Panc1 (cell line): ENCODE measurements around the gene FAM53A. TPM values are rescaled to one million over a fixed set of nuclear protein-coding genes. Genes with fewer than 3 reads are reported as not detected.

Experiments
- ATAC-seq: fragments of 200-7000 bp; cut with Tn5 transposase; 2 replicates; pipeline ENCODE4 v1.9.1; 2020; ENCODE audit warnings: mild to moderate bottlenecking, moderate library complexity
- BruUV-seq: library from RNA; stranded (reverse); fragments of 400-500 nt; replicated peaks from 2 replicates; lab custom pipeline; 2021; lab: Mats Ljungman, UMichigan
- CTCF ChIA-PET: fragments of 300-600 bp; sonication (Branson Sonifier 250); formaldehyde crosslinking; loops from one replicate; lab custom pipeline; 2022; ENCODE audit warnings: antibody characterized with exemption; lab: Charles Lee
- POLR2A ChIA-PET: fragments of 300-600 bp; sonication (Branson Sonifier 250); formaldehyde crosslinking; loops from one replicate; lab custom pipeline; 2022; ENCODE audit warnings: antibody characterized with exemption; lab: Charles Lee
- DNase-seq: peaks from one replicate; pipeline ENCODE4 v3.0.0-alpha.2; 2010; ENCODE audit warnings: low read depth, low spot score
- H3K27ac ChIP-seq: 2 replicates; pipeline ENCODE4 v1.5.1; 2011; ENCODE audit warnings: mild to moderate bottlenecking, low read length, inconsistent platforms
- H3K27me3 ChIP-seq: fragments of 200-500 bp; sonication (Bioruptor generic); 2 replicates; pipeline ENCODE4 v1.6.0; 2014; ENCODE audit warnings: low read length, inconsistent platforms; ENCODE audit not compliant: control insufficient read depth, insufficient read depth
- H3K36me3 ChIP-seq: fragments of 200-500 bp; sonication (Bioruptor generic); 2 replicates; pipeline ENCODE4 v1.5.1; 2014; ENCODE audit warnings: inconsistent platforms, mild to moderate bottlenecking, low read length, moderate library complexity; ENCODE audit not compliant: control insufficient read depth, insufficient read depth
- H3K4me1 ChIP-seq: 2 replicates; pipeline ENCODE4 v1.5.1; 2011; ENCODE audit warnings: inconsistent platforms, mild to moderate bottlenecking, low read length, moderate library complexity; ENCODE audit not compliant: control insufficient read depth, insufficient read depth
- H3K4me3 ChIP-seq, 2 experiments: 2 replicates each; pipeline ENCODE4 v1.5.1; 2011 to 2012; ENCODE audit warnings: low read depth in 2 of 2, low read length in 2 of 2, mild to moderate bottlenecking in 2 of 2, inconsistent platforms in 1 of 2, moderate library complexity in 1 of 2
- H3K9me3 ChIP-seq: fragments of 200-500 bp; sonication (Bioruptor generic); 2 replicates; pipeline ENCODE4 v1.5.1; 2014; ENCODE audit warnings: low read depth, mild to moderate bottlenecking, inconsistent platforms, low read length, moderate library complexity; ENCODE audit not compliant: control insufficient read depth, insufficient read depth
- CTCF ChIP-seq: fragments of 450-650 bp; IDR thresholded peaks from 2 replicates; pipeline ENCODE4 v1.5.1; 2017; ENCODE audit warnings: mild to moderate bottlenecking
- POLR2AphosphoS5 ChIP-seq: IDR thresholded peaks from 2 replicates; pipeline ENCODE4 v1.6.1; 2012; ENCODE audit warnings: mild to moderate bottlenecking, low read depth, low read length, moderate library complexity
- REST ChIP-seq, 2 experiments: IDR thresholded peaks; 2 replicates each; pipeline ENCODE4 v1.6.1; 2011 to 2012; ENCODE audit warnings: low read depth in 2 of 2, control low read depth in 1 of 2, low read length in 1 of 2, mild to moderate bottlenecking in 1 of 2, moderate library complexity in 1 of 2; ENCODE audit not compliant: insufficient read depth in 1 of 2
- SIN3A ChIP-seq: IDR thresholded peaks from 2 replicates; pipeline ENCODE4 v1.6.1; 2012; ENCODE audit warnings: low read depth, mild to moderate bottlenecking, low read length, moderate library complexity, borderline replicate concordance; ENCODE audit not compliant: insufficient read depth
- TCF7L2 ChIP-seq: IDR thresholded peaks from 2 replicates; pipeline ENCODE4 v1.6.1; 2011; ENCODE audit warnings: mild to moderate bottlenecking, low read depth, low read length, inconsistent platforms
- in situ Hi-C: cut with HindIII; loops from 2 replicates; pipeline ENCODE4 v1.10.0; 2016; ENCODE audit warnings: low sequenced_read_pairs, low pct_unique_long_range_greater_than_20kb
- intact Hi-C: fragments of 100-400 bp; cut with micrococcal nuclease; formaldehyde crosslinking; loops from one replicate; pipeline ENCODE4 v1.10.0; 2022; ENCODE audit not compliant: unreplicated experiment
- total RNA-seq: library from RNA; stranded (reverse); gene quantifications from one replicate; pipeline ENCODE4 v1.2.1, GENCODE V29; 2021; ENCODE audit not compliant: unreplicated experiment

The FAM53A gene
- total RNA-seq, 1 experiment from 2014 or later = 7.0 TPM

- Histone ChIP-seq H3K27me3 (no peaks in the 10 kb centered on the region), H3K36me3 (no peaks in the 10 kb centered on the region), H3K4me3 (no peak overlapping the region), H3K9me3 (no peaks in the 10 kb centered on the region), H3K27ac (no peak overlapping the region), H3K4me1 (no peaks in the 10 kb centered on the region)
- TF ChIP-seq SIN3A (no peak), TCF7L2 (no peak)
- peak; percentile 53; the same call in 1 of the 2 replicates for ATAC-seq
- POLR2A ChIA-PET = no interaction called here
- CTCF ChIA-PET = interaction anchor here (0.6 kb wide), 1 partner anchor 14 kb away, joined by 3 read pairs; no protein-coding TSS in a partner anchor
- intact Hi-C loops = no loop called here
- DNase-seq = no peak
- in situ Hi-C loops = no loop called here
- no TSS peak for BruUV-seq
Measured at GRCh38 chr4:1675136-1675801, 8.8 kb downstream of the FAM53A start.

GRCh38 chr4:1674682-1675081 is 9.4 kb downstream of the FAM53A start:
- TF ChIP-seq POLR2AphosphoS5 (no peak), SIN3A (no peak), TCF7L2 (no peak), REST (IDR thresholded peaks at IDR 0.05; ENCODE audit: insufficient read depth in 1 of 2, low read depth in 2 of 2, low read length in 1 of 2) (no peak), CTCF (no peak)
- POLR2A ChIA-PET = no interaction called here
- Histone ChIP-seq H3K4me3 (no peak overlapping the region), H3K4me1 (no peaks in the 10 kb centered on the region), H3K36me3 (no peaks in the 10 kb centered on the region), H3K27me3 (no peaks in the 10 kb centered on the region), H3K27ac (no peak overlapping the region), H3K9me3 (no peaks in the 10 kb centered on the region)
- DNase-seq = no peak
- CTCF ChIA-PET = no interaction called here
- in situ Hi-C loops (no loop called here), intact Hi-C loops (no loop called here)
- ATAC-seq = no peak
- no TSS peak for BruUV-seq

GRCh38 chr4:1673671-1674070 is 10.4 kb downstream of the FAM53A start:
- H3K9me3 ChIP-seq = no peaks in the 10 kb centered on the region
- no peak overlapping the region for H3K27ac ChIP-seq
- H3K4me3 ChIP-seq = no peak overlapping the region
- H3K36me3 ChIP-seq = no peaks in the 10 kb centered on the region
- in situ Hi-C loops = no loop called here
- BruUV-seq = no TSS peak
- no peak for DNase-seq
- intact Hi-C loops = no loop called here
- ChIA-PET CTCF (no interaction called here), POLR2A (no interaction called here)
- TF ChIP-seq POLR2AphosphoS5 (no peak), CTCF (no peak), REST (IDR thresholded peaks at IDR 0.05; ENCODE audit: insufficient read depth in 1 of 2, low read depth in 2 of 2, low read length in 1 of 2) (no peak), SIN3A (no peak), TCF7L2 (no peak)
- H3K4me1 ChIP-seq = no peaks in the 10 kb centered on the region
- H3K27me3 ChIP-seq = no peaks in the 10 kb centered on the region
- no peak for ATAC-seq
